UCSD-AML1 (cell line): ENCODE measurements around the gene OR7C1.
"Not testable (repeated sequence)": the region's sequence is repeated elsewhere in the genome, so short reads cannot be mapped to it uniquely, and the experiment has no call there.

Experiments used
- DNase-seq: peaks from one replicate; lab custom pipeline; 2025; ENCODE audit not compliant: unreplicated experiment; lab: John Stamatoyannopoulos, UW

Gene OR7C1

DNA sequence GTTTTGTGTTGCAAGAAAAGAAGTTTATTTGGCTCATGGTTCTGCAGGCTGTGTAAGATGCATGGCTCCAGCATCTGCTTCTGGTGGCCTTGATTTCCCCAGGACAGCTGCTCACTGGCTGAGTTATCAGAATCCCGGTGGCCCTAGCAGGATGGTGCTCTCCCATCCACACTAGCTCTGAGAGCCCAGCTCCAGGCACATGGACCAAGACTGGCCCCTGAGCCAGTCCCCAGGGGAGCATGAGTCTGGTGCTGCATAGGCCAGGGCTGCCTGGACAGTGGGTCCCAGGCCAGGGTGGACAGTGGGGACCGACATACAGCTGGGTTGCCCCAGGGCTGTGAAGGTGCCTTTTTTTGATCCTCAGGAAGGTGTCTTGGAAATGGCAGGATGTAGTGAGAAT is 67.0 kb downstream of the OR7C1 start:
- no peak for DNase-seq

DNA sequence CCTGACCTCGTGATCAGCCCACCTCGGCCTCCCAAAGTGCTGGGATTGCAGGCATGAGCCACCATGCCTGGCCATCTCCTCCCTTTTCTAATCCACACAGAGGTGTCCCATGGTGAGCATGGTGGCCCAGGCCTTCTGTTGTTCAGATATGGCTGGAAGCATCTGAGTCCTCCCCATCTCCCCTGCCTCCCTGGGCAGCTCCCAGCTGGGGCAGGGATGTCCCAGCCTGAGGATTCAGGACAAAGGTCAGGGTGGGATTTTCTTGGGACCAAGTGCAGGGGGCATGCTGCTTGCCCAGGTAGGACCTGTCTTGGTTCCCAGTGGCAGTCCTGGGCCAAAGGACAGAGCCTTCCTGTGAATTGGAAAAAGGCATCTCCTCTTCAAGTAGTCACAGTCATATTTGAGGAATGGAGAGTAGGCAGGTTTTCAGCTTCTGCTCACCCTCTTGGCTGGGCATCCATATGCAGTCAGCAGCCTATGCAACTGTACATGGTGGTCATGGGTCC is 67.5 kb downstream of the OR7C1 start:
- no peak for DNase-seq

DNA sequence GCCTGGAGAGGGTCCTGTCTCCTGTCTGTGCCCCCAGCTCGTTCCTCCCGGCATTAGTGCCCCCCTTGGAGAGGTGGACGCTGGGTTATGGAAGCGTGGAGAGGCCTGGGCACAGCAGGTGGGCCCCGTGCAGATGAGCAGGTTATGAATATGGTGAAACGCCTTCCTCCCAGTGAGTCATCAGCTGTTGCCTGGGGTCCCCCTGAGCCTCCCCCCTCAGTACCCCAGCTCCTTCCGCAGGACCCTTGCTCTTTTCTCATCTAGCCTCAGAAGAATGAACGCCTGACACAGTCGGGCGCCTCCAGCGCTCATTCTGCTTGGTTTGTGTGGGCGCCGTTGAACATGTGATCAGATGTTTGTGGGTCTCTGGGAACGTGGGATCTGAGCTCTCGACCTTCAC is 69.1 kb downstream of the OR7C1 start:
- DNase-seq = not testable (repeated sequence)

DNA sequence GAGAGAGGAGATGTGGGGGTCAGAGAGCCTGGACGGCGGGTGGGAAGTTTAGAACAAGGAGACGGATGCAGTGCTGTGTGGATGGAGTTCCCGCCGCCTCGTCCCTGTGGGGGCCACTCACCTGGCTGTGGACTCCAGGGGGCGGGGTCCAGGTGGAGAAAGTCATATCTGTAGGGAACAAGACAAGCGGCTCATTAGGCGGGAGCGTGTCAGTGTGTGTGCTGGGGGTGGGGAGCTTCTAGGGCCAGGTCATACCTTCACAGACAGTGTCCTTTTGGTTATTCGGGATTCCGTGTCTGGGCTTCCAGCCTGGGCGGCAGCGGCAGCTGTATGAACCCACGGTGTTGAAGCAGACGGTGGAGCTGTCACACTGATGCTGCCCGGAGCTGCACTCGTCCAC is 69.6 kb downstream of the OR7C1 start:
- not testable (repeated sequence) for DNase-seq

DNA sequence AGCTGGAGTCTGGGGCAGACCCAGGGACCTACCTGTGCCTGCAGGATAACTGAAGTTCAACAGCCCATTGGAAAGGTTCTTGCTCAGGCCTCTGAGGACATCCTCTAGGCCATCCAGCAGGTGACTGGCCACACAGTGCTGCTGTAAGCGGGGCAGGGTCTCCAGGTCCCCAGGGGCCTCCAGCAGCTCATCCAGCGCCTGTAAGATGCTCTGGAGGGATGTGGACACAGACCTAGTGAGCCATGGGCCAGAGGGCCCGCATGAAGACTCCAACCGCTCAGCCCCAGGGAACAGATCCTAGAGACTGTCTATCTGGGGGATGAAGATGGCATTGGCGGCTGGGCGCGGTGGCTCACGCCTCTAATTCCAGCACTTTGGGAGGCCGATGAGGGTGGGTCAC is 70.6 kb downstream of the OR7C1 start:
- DNase-seq = no peak

DNA sequence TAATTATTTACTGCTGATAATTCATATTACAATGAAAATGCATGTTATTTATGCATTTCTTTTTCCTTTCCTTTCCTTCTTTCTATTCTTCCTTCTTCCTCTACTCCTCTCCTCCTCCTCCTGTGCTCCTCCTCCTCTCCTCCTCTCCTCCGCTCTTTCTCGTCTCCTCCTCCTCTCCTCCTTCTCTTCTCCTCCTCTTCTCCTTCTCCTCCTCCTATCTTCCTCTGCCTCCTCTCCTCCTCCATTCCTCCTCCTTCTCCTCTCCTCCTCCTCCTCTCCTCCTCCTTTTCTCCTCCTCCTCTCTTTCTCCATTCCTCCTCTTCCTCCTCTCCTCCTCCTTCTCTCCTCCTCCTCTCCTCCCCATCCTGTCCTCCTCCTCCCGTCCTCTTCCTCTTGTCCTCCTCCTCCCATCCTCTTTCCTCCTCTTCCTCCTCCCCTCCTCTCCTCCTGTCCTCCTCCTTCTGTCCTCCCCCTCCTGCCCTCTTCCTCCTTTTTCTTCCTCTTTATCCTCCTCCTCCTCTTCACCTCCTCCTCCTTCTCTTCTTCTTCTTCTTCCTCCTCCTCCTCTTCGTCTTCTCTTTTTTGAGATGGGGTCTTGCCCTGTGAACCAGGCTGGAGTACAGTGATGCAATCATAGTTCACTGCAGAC is 71.4 kb downstream of the OR7C1 start:
- DNase-seq = no peak

DNA sequence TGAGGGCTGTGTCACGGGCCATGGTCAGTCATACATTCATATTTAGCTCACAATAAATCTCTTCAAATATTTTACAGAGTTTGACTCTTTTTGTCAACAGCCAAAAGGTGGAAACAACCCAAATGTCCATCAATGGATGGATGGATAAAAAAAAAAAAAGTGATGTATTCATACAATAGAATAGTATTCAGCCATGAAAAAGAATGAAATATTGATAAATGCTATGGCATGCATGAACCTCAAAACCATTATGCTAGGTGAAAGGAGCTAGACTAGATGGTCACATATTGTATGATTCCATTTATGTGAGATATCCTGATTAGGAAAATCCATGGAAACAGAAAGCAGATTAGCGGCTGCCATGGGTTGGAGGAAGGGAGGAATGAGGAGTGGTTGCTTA is 72.9 kb downstream of the OR7C1 start:
- no peak for DNase-seq

DNA sequence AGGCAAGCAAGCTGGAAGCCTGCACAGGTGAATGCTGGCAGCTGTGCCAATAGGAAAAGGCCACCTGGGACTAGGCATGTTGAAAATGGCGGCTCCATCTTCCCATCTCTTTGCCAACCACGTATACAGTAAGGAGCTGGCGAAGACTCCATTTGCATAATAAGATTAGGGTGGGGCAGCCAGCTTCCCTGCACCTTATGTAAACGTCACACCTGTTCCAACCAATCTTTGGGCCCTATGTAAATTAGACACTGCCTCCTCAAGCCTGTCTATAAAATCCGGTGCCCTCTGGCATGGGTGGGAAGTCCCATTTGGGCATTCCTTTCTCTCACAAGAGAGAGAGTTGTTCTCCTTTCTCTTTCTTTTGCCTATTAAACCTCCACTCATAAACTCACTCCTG is 73.4 kb downstream of the OR7C1 start:
- no peak for DNase-seq

DNA sequence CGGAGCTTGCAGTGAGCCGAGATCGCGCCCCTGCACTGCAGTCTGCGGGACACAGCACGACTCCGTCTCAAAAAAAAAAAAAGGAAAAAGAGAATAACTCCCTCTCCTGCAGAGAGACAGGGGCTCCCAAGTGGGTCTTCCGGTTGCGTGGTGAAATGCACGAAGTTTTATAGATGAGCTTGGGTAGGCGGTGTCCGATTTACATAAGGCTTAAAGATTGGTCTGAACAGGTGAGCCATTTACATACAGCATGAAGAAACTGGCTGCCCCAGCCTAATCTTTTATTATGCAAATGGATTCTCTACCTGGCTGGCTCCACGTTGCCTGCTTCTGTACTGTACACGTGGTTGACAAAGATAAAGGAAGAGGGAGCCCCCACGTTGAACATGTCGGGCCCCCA is 76.2 kb downstream of the OR7C1 start:
- no peak for DNase-seq

DNA sequence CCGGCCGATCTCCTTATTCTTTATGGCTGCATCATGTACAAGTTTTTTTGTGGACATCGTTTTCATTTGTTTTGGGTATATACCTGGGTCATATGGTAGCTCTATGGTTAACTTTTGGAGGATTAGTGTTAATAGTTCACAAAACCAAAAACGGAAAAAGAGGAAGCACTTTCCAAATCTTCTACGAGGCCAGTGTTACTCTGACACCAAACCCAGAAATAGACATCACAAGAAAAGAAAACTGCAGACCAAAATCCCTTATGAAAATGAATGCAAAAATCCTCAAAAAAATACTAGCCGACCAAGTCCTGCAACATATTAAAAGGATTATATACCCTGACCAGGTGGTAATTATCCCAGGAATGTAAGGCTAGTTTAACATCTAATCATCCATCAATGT is 86.4 kb downstream of the OR7C1 start:
- DNase-seq = no peak
